GM19324 (cell line): ENCODE results near the gene XPA.
A peak's percentile ranks its signal among the peaks of the same experiment; 100 is the strongest.

Source experiments
- ATAC-seq: cut with Tn5 transposase; IDR thresholded peaks from one replicate; pipeline ENCODE4 v1.9.1; 2021; ENCODE audit warnings: mild to moderate bottlenecking, moderate library complexity; ENCODE audit not compliant: unreplicated experiment, low FRiP score

Gene XPA

DNA sequence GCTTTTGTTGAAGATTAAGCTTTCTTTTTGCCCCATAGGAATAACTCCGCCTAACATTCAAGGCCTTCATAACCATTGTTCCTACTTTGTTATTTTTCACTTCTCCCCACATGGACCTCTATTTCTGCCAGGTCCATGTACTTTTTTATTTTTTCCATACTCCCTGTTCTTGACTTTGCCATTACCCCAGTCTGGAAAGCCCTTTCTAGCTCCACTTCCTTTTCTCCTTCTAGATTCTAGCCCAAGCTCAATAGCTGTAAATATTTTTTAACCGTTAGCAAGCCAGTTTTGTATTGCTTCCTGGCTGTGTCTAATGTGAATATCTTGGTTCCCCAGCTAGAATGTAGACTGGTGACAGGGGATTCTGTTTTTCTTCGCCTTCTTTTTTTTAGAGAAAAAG is 37.4 kb downstream of the XPA start:
- no peak for ATAC-seq

DNA sequence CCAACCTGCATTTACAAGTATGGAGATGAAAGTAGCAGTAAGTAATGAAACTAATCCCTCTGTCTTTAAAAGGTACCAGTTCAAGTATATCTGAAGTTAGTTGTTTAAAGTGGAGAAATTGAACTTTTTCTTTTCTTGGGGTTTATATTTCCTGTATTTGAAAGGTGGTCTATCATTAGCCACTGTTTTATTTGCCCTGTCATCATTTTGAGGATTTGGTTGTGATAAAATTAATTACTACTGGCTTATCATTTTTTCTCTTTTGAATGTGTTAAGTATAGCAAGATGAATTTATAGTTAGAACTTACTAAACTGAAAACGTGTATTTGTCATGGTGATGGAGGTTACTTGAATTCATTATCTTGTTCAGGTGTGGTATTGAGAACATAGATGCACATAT is 38.4 kb downstream of the XPA start:
- ATAC-seq: no peak

- no peak for ATAC-seq
These were observed 45.5 kb downstream of the XPA start for GRCh38 chr9:97651646-97652045.

DNA sequence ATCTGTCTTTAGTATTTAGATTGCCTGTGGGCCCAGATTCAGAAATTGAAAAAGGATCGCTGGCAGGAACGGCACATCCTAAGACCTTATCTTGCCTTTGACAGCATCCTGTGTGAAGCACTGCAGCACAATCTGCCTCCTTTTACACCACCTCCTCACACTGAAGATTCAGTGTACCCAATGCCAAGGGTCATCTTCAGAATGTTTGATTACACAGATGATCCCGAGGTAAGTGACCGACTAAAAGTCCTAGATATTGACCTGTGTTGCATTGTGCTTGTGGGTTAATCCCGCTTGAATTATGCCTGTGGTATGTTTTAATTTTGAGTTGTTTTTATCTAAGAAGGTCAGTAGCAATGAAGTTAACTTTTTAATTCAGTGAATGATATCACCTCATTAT is 49.1 kb downstream of the XPA start:
- no peak for ATAC-seq

GRCh38 chr9:97645720-97646119 is 51.4 kb downstream of the XPA start:
- ATAC-seq: no peak

DNA sequence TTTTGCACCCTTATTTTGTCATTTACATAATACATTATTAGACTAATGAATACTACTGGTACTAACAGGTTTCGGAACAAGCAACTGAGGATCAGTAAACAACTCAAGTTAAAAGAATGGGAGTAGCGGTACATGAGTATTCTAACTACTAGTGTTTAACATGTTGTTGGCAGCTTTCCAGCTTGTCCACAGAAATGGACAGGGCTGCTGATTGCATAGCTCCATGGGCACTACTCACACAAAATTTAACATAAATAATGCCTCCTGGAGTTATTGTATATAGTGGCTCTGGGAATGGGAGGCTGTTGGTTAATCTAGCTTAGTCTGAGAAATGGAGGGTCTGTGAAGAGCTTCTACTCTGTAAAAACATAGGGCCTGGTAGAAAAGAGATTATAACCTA is 56.8 kb downstream of the XPA start:
- ATAC-seq: no peak

GRCh38 chr9:97638666-97639065 is 58.5 kb downstream of the XPA start:
- ATAC-seq: no peak

GRCh38 chr9:97636903-97637302 is 60.2 kb downstream of the XPA start:
- ATAC-seq: no peak

DNA sequence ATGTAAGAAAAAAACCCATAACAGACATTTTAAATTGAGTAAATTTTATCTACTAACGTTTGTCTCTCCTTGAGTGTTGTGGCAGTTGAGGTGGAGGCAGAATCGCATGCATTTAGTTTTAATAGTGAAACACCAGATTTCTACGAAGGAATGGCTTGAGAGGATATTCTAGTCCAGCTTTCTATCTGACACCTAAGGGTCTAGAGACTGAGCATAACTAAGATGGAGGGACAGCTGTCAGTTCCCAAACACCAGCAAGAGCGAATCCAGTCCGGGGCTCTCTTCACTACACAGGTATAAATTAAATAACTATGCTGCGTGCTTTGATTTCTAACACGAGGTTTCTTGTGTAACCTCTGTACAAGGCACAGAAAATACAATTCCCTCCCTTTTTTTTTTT is 62.1 kb downstream of the XPA start:
- no peak for ATAC-seq

GRCh38 chr9:97633859-97634490 is 63.2 kb downstream of the XPA start:
- ATAC-seq: no peak

GRCh38 chr9:97632985-97633858 is 63.9 kb downstream of the XPA start, which contains the start of the genes NCBP1 and TSTD2:
Gene NCBP1, plus strand, starts transcription at chr9:97633821. Its CDS starts 61 bp downstream, at chr9:97633882.
Gene TSTD2, minus strand, starts transcription at chr9:97633368. Its CDS starts 5,806 bp downstream, at chr9:97627562.
- ATAC-seq: peak; percentile 92

DNA sequence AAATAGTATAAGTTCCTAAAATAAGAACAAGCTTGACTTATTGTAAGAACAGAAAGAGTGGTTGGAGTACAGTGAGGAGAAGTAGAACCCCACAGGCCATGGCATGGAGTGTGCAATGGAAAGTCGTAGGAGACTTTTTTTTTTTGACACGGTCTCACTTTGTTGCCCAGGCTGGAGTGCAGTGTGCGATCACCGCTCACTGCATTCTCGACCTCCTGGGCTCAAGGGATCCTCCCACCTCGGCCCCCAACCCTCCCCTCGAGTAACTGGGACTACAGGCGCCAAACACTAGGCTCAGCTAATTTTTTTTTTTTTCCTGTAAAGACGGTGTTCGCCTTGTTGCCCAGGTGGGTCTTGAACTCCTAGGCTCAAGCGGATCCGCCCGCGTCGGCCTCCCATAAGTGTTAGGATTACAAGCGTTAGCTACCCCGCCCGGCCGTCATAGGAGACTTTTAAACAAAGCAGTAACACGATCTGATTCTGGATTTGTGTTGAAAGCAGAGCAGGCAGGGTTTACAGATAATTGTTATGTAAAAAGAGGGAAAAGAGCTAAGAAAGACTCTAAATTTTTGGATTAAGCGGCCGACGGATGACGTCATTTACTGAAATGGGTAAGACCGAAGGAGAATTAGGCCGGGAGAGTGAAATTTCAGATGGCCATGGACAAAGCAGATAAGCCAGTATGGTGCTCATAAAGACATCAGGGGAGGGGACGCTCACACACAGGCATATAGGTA is 64.7 kb downstream of the XPA start:
- peak; percentile 13 for ATAC-seq

- no peak for ATAC-seq
These were observed 66.5 kb downstream of the XPA start for GRCh38 chr9:97630591-97630990.

- ATAC-seq: no peak
These were observed 68.0 kb downstream of the XPA start for GRCh38 chr9:97629156-97629555.

GRCh38 chr9:97628668-97629067 is 68.5 kb downstream of the XPA start:
- ATAC-seq: no peak

DNA sequence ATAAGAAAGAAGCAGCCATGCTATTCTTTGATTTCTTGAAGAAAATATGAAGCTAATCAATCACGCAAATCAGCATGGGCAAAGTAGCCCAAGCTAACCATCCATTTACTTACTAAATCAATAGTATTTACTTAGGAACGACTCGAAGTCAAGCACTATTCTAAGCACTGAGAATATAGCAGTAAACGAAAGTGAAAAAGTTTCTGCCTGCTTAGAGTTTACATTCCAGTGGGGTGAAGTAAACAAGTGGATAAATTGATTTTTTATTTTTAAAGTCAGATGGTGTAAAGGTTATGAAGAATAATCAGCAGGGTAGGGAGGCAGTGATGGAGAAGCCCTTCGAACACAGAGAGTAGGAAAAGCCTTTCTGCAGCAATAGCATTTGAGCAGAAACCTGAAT is 69.5 kb downstream of the XPA start:
- ATAC-seq: no peak

DNA sequence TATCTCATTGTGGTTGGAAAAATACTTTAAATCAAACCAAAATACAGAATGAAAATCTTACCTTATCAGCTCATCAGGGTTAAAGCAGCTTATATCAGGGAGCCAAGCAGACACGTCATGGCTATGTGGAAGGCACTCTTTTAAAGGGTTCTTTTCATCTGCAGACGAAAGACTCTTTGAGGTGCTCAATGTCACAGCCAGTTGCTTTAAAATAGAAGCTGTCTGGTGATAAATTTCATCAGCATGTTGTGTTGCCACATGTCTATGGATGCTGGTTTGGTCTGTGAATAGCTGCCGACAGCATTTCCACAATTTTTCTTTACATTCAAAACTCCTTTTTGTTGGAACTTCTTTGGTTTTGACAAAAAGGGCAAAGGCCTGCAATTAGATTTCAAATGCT is 71.5 kb downstream of the XPA start:
- ATAC-seq: no peak
